KOPT-K1 (cell line): Measurements from ENCODE around the gene CLASP2.
"Not testable (repeated sequence)": the region's sequence is repeated elsewhere in the genome, so short reads cannot be mapped to it uniquely, and the experiment has no call there.

Experiments
- H3K27ac ChIP-seq: fragments of 200-600 bp; sonication (generic); 2 replicates; pipeline ENCODE4 v1.5.1; 2016; ENCODE audit warnings: antibody characterized with exemption, mild to moderate bottlenecking, low read depth, low read length; ENCODE audit not compliant: poor library complexity, severe bottlenecking
- H3K36me3 ChIP-seq: fragments of 200-600 bp; sonication (generic); 2 replicates; pipeline ENCODE4 v1.5.1; 2017; ENCODE audit warnings: antibody characterized with exemption, mild to moderate bottlenecking, low read length, moderate library complexity; ENCODE audit not compliant: insufficient read depth
- H3K9me3 ChIP-seq: fragments of 200-600 bp; sonication (generic); 2 replicates; pipeline ENCODE4 v1.5.1; 2017; ENCODE audit warnings: antibody characterized with exemption, low read length, mild to moderate bottlenecking; ENCODE audit not compliant: insufficient read depth, poor library complexity, severe bottlenecking

The CLASP2 gene

GRCh38 chr3:33717866-33718594, at the start of gene CLASP2:
CLASP2 (minus strand) TSS chr3:33718254; CDS start chr3:33718002, 252 bp downstream.
- Histone ChIP-seq H3K9me3 (no peaks in the 10 kb centered on the region), H3K36me3 (no peaks in the 10 kb centered on the region), H3K27ac (peak within 1 kb of the TSS; percentile 68)

GRCh38 chr3:33758864-33759263, 40.8 kb upstream of the CLASP2 start:
- no peaks in the 10 kb centered on the region for H3K36me3 ChIP-seq
- peaks cover 28% of the 10 kb centered on the region for H3K9me3 ChIP-seq
- no peak overlapping the region for H3K27ac ChIP-seq

GRCh38 chr3:33758281-33758680, 40.2 kb upstream of the CLASP2 start:
- Histone ChIP-seq H3K36me3 (no peaks in the 10 kb centered on the region), H3K9me3 (peaks cover 34% of the 10 kb centered on the region), H3K27ac (no peak overlapping the region)

GRCh38 chr3:33754391-33754790, 36.3 kb upstream of the CLASP2 start:
- peaks cover 37% of the 10 kb centered on the region for H3K9me3 ChIP-seq
- not testable (repeated sequence) for H3K36me3 ChIP-seq, H3K27ac ChIP-seq

GRCh38 chr3:33751336-33751735, 33.3 kb upstream of the CLASP2 start:
- no peaks in the 10 kb centered on the region for H3K36me3 ChIP-seq
- no peak overlapping the region for H3K27ac ChIP-seq
- H3K9me3 ChIP-seq: peaks cover 26% of the 10 kb centered on the region

- H3K27ac ChIP-seq: no peak overlapping the region
- H3K36me3 ChIP-seq: no peaks in the 10 kb centered on the region
- peaks cover 22% of the 10 kb centered on the region for H3K9me3 ChIP-seq
Measured at GRCh38 chr3:33750211-33750548, 32.1 kb upstream of the CLASP2 start.

- Histone ChIP-seq H3K9me3 (peaks cover 17% of the 10 kb centered on the region), H3K36me3 (no peaks in the 10 kb centered on the region), H3K27ac (no peak overlapping the region)
Measured at GRCh38 chr3:33749546-33750210, 31.6 kb upstream of the CLASP2 start.

- Histone ChIP-seq H3K27ac (no peak overlapping the region), H3K9me3 (no peaks in the 10 kb centered on the region), H3K36me3 (no peaks in the 10 kb centered on the region)
Measured at GRCh38 chr3:33746416-33747116, 28.5 kb upstream of the CLASP2 start.

GRCh38 chr3:33737146-33737545, 19.1 kb upstream of the CLASP2 start:
- peaks cover 9% of the 10 kb centered on the region for H3K9me3 ChIP-seq
- no peaks in the 10 kb centered on the region for H3K36me3 ChIP-seq
- no peak overlapping the region for H3K27ac ChIP-seq

- peaks cover 17% of the 10 kb centered on the region for H3K9me3 ChIP-seq
- H3K36me3 ChIP-seq: no peaks in the 10 kb centered on the region
- no peak overlapping the region for H3K27ac ChIP-seq
Measured at GRCh38 chr3:33732394-33732793, 14.3 kb upstream of the CLASP2 start.

GRCh38 chr3:33729993-33730392, 11.9 kb upstream of the CLASP2 start:
- H3K9me3 ChIP-seq: peaks cover 17% of the 10 kb centered on the region
- no peak overlapping the region for H3K27ac ChIP-seq
- H3K36me3 ChIP-seq: no peaks in the 10 kb centered on the region

GRCh38 chr3:33724256-33724655, 6.2 kb upstream of the CLASP2 start:
- Histone ChIP-seq H3K27ac (no peak overlapping the region), H3K36me3 (no peaks in the 10 kb centered on the region), H3K9me3 (no peaks in the 10 kb centered on the region)

- H3K9me3 ChIP-seq: no peaks in the 10 kb centered on the region
- no peak overlapping the region for H3K27ac ChIP-seq
- H3K36me3 ChIP-seq: no peaks in the 10 kb centered on the region
Measured at GRCh38 chr3:33722626-33723370, 4.7 kb upstream of the CLASP2 start.

- Histone ChIP-seq H3K9me3 (no peaks in the 10 kb centered on the region), H3K36me3 (no peaks in the 10 kb centered on the region), H3K27ac (no peak overlapping the region)
Measured at GRCh38 chr3:33722191-33722590, 4.1 kb upstream of the CLASP2 start.

GRCh38 chr3:33718595-33718907, 497 bp upstream of the CLASP2 start:
- Histone ChIP-seq H3K9me3 (no peaks in the 10 kb centered on the region), H3K36me3 (no peaks in the 10 kb centered on the region), H3K27ac (peak overlapping the region; percentile 68)
